Glutamatergic neuron (in vitro differentiated cells): ENCODE measurements around the gene IGFN1. TPM values are rescaled to one million over a fixed set of nuclear protein-coding genes. Genes with fewer than 3 reads are reported as not detected.

Experiments
- DNase-seq: peaks from one replicate; pipeline ENCODE4 v3.0.0; 2022
- H3K27ac Mint-ChIP-seq: one replicate; pipeline ENCODE4 v1.8.0; 2020; ENCODE audit warnings: mild to moderate bottlenecking, mixed read lengths, inconsistent platforms; ENCODE audit not compliant: unreplicated experiment
- H3K27me3 Mint-ChIP-seq: one replicate; pipeline ENCODE4 v1.8.0; 2020; ENCODE audit warnings: mild to moderate bottlenecking, moderate library complexity, mixed read lengths, inconsistent platforms; ENCODE audit not compliant: unreplicated experiment
- H3K36me3 Mint-ChIP-seq: one replicate; pipeline ENCODE4 v1.8.0; 2020; ENCODE audit warnings: mild to moderate bottlenecking, mixed read lengths, inconsistent platforms; ENCODE audit not compliant: unreplicated experiment
- H3K4me1 Mint-ChIP-seq: one replicate; pipeline ENCODE4 v1.8.0; 2020; ENCODE audit warnings: mild to moderate bottlenecking, low read depth, mixed read lengths, inconsistent platforms; ENCODE audit not compliant: unreplicated experiment
- H3K4me3 Mint-ChIP-seq: one replicate; pipeline ENCODE4 v1.8.0; 2020; ENCODE audit warnings: mild to moderate bottlenecking, mixed read lengths, inconsistent platforms; ENCODE audit not compliant: unreplicated experiment
- H3K9me3 Mint-ChIP-seq: one replicate; pipeline ENCODE4 v1.8.0; 2020; ENCODE audit warnings: mild to moderate bottlenecking, moderate library complexity, mixed read lengths, inconsistent platforms; ENCODE audit not compliant: unreplicated experiment
- CTCF ChIP-seq: fragments of 200-600 bp; sonication (generic); IDR thresholded peaks from one replicate; pipeline ENCODE4 v1.5.0; 2021; ENCODE audit not compliant: partially characterized antibody, unreplicated experiment
- long read RNA-seq: library from polyadenylated mRNA; unstranded; transcript quantifications from one replicate; pipeline ENCODE4 v2.0.0, GENCODE V29; 2020; ENCODE audit not compliant: unreplicated experiment
- total RNA-seq: library from RNA; stranded (reverse); fragmentation: NEBNext Ultra II Directional; extraction: Animal tissue kit (Norgen Biotek cat#: 25700); gene quantifications from one replicate; pipeline ENCODE4 v1.2.1, GENCODE V29; 2021; ENCODE audit not compliant: unreplicated experiment

The IGFN1 gene
- 1.9 TPM for total RNA-seq
- long read RNA-seq: 0 reads

- Mint-ChIP-seq H3K36me3 (no peaks in the 10 kb centered on the region), H3K4me1 (peaks cover 9% of the 10 kb centered on the region), H3K9me3 (peaks cover 6% of the 10 kb centered on the region), H3K27me3 (peaks cover 3% of the 10 kb centered on the region), H3K27ac (peak within 1 kb of the TSS; percentile 19), H3K4me3 (no peak within 1 kb of the TSS)
- peak; percentile 66 for DNase-seq
- no peak for TF ChIP-seq CTCF
Measured at GRCh38 chr1:201190624-201191051, at the start of gene IGFN1. Gene IGFN1 (plus strand): TSS chr1:201190824. CDS start chr1:201193294, 2,470 bp downstream.

GRCh38 chr1:201140941-201141260 is 49.7 kb upstream of the IGFN1 start:
- Mint-ChIP-seq H3K4me3 (no peak overlapping the region), H3K4me1 (peaks cover 39% of the 10 kb centered on the region), H3K27ac (no peak overlapping the region), H3K27me3 (peaks cover 7% of the 10 kb centered on the region), H3K9me3 (peaks cover 2% of the 10 kb centered on the region), H3K36me3 (no peaks in the 10 kb centered on the region)
- no peak for DNase-seq
- TF ChIP-seq CTCF: no peak

- TF ChIP-seq CTCF: no peak
- Mint-ChIP-seq H3K4me3 (no peak overlapping the region), H3K27ac (no peak overlapping the region), H3K4me1 (peaks cover 36% of the 10 kb centered on the region), H3K27me3 (peaks cover 7% of the 10 kb centered on the region), H3K36me3 (no peaks in the 10 kb centered on the region), H3K9me3 (peaks cover 2% of the 10 kb centered on the region)
- no peak for DNase-seq
Measured at GRCh38 chr1:201141418-201141817, 49.2 kb upstream of the IGFN1 start.

- Mint-ChIP-seq H3K27ac (no peak overlapping the region), H3K4me1 (peaks cover 30% of the 10 kb centered on the region)
Measured at GRCh38 chr1:201142011-201142848, 48.4 kb upstream of the IGFN1 start.

More at GRCh38 chr1:201142011-201142848, 48.4 kb upstream of the IGFN1 start:
- Mint-ChIP-seq H3K27me3 (peaks cover 6% of the 10 kb centered on the region), H3K9me3 (peaks cover 2% of the 10 kb centered on the region), H3K4me3 (no peak overlapping the region), H3K36me3 (no peaks in the 10 kb centered on the region)
- no peak for TF ChIP-seq CTCF
- DNase-seq: peak; percentile 37
